Thyroid gland (tissue), 4 donors: ENCODE results near the gene IL6R.

Experiments used
- CTCF ChIP-seq, 6 experiments: fragments of 200-600 bp in 3 of 6; fragments of 450-650 bp in 3 of 6; sonication (generic) in 3 of 6; IDR thresholded peaks; one replicate each; pipeline ENCODE4 v1.5.1; 2016 to 2019; ENCODE audit warnings: antibody characterized with exemption in 6 of 6, mild to moderate bottlenecking in 2 of 6, inconsistent platforms in 1 of 6, moderate library complexity in 1 of 6
- POLR2A ChIP-seq, 2 donors: fragments of 450-650 bp; IDR thresholded peaks; one replicate each; pipeline ENCODE4 v1.6.1; 2017; ENCODE audit warnings: antibody characterized with exemption in 2 of 2, mild to moderate bottlenecking in 2 of 2, moderate library complexity in 1 of 2

- TF ChIP-seq CTCF (IDR thresholded peaks at IDR 0.05) (no peak), POLR2A (IDR thresholded peaks at IDR 0.05) (no peak)
Observed at GRCh38 chr1:154403261-154403943, 1.7 kb upstream of the IL6R start.
